NCI-H345 (cell line): Measurements from ENCODE around the gene QRFP.

ENCODE experiments used
- DNase-seq: peaks from one replicate; lab custom pipeline; 2025; lab: John Stamatoyannopoulos, UW

Gene QRFP

DNA sequence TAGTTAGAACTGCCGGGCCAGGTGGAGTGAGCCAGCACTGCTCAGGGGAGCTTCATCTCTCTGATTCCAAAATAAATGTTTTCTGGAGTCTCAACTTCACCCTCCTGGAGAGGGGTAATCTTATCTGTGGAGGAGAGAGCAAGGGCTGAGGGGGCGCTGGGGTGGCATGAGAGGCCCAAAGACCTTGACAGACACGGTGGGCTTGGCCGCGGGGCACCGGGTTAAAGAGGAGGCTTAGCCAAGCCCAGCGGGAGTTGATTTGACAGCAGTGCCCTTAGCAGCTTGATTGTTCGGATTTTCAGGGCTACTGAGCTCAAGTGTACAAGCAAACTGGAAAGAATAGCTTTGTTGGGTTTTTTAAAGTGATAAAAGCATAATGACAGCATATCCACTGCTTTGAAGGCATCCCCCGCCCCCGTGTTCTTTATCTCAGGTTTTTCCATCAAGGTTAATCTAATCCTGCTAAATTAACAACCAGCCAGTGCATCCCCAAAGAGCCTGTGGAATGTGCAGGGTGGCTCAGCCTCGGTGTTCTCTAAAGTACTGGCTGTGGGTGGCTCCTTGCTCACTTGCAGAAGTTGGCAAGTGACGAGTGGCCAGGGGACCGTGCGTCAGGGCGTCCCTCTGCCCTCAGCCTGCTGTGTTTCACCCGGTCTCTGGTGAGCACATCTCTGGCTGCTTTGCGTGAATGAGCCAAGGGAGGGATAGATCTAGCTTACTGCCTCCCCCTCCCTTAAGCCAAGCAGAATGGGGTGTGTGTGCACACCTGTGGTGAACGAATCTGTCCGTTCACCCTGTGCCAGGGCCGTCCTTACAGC is 5.5 kb downstream of the QRFP start:
- no peak for DNase-seq

DNA sequence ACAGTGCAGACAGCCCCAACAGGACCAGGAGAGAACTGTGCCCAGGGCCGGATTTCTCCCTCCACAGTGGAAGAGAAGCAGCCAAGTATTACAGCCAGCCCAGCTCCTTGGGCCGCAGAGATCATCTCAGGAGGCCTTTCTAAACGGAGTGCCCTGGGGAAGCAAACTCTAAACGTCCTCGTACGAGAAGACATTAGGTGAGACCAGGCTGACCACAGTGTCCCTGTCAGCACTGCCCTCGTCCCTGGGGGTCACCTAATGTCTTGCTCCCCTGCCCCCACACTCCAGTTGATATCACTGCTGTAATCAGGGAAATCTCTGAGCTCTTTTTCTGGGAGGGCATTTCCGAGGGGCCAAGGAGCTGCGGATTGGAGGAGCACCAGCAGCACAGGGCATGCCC is 6.5 kb downstream of the QRFP start:
- DNase-seq = no peak

DNA sequence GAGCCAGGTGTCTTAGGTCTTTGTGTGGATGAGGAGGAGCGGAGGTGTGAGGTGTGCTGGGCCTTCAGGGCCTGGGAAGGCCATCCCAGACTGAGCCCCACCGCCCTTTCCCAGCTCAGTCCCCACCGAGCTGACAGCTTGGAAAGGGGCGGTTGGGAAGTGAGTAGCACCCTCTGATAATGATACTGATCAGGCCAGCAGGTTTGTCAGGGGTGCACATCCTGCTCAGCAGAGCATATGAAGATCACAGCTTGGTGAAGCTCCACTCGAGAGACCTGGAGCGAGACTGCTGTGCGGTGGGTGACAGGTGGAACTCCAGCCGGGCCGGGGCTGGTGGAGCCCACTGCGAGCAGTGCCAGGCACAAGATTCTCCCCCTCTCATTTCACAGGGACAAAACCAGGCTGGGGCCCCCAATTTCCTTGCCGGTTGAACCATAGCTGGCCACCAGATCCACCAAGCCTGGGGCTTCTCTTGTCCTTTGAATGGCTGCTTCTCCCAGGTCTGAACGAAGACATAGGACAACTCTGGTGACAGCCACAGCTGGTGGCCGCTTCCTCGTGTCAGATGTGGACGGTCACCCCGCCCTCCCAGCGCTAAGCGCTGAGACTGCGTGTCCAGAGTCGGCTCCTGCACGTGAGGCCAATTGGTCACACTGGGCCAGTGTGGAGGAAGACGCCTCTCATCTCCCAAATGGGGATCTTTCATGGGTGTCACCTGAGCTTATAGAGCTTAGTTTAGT is 8.3 kb downstream of the QRFP start:
- DNase-seq = no peak

DNA sequence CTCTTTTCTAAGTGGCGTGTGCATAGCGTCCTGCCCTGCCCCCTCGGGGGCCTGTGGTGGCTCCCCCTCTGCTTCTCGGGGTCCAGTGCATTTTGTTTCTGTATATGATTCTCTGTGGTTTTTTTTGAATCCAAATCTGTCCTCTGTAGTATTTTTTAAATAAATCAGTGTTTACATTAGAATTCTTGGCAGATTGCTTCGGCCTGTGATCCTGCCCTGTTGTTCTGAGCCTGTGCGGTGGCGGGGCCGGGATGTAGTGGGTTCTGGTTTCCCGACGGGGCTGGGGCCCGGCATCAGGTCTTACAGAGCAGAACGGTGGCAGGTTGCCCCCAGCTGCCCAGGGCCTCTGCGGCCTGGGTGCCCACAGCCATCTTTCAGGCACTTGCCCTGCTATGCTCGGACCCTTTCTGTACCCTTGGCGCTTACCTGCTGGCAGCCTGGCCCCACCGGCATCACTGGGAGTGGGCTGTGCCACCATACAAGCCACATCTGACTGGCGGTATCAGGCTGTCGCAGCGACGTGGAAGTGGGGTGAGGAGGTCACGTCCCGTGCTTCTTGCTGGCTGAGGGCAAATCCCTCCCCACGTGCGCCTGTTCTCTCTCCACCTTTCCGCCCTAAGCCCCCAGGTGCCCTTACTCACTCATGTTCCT is 9.0 kb downstream of the QRFP start:
- no peak for DNase-seq

DNA sequence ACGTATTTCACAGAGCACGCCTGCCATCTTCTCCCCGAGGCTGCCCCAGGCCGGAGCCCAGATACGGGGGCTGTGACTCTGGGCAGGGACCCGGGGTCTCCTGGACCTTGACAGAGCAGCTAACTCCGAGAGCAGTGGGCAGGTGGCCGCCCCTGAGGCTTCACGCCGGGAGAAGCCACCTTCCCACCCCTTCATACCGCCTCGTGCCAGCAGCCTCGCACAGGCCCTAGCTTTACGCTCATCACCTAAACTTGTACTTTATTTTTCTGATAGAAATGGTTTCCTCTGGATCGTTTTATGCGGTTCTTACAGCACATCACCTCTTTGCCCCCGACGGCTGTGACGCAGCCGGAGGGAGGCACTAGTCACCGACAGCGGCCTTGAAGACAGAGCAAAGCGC is 9.6 kb downstream of the QRFP start:
- DNase-seq = no peak

DNA sequence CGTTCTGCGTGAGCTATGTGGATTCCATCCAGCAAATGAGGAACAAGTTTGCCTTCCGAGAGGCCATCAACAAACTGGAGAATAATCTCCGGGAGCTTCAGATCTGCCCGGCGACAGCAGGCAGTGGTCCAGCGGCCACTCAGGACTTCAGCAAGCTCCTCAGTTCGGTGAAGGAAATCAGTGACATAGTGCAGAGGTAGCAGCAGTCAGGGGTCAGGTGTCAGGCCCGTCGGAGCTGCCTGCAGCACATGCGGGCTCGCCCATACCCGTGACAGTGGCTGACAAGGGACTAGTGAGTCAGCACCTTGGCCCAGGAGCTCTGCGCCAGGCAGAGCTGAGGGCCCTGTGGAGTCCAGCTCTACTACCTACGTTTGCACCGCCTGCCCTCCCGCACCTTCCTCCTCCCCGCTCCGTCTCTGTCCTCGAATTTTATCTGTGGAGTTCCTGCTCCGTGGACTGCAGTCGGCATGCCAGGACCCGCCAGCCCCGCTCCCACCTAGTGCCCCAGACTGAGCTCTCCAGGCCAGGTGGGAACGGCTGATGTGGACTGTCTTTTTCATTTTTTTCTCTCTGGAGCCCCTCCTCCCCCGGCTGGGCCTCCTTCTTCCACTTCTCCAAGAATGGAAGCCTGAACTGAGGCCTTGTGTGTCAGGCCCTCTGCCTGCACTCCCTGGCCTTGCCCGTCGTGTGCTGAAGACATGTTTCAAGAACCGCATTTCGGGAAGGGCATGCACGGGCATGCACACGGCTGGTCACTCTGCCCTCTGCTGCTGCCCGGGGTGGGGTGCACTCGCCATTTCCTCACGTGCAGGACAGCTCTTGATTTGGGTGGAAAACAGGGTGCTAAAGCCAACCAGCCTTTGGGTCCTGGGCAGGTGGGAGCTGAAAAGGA is 10.9 kb downstream of the QRFP start:
- no peak for DNase-seq

DNA sequence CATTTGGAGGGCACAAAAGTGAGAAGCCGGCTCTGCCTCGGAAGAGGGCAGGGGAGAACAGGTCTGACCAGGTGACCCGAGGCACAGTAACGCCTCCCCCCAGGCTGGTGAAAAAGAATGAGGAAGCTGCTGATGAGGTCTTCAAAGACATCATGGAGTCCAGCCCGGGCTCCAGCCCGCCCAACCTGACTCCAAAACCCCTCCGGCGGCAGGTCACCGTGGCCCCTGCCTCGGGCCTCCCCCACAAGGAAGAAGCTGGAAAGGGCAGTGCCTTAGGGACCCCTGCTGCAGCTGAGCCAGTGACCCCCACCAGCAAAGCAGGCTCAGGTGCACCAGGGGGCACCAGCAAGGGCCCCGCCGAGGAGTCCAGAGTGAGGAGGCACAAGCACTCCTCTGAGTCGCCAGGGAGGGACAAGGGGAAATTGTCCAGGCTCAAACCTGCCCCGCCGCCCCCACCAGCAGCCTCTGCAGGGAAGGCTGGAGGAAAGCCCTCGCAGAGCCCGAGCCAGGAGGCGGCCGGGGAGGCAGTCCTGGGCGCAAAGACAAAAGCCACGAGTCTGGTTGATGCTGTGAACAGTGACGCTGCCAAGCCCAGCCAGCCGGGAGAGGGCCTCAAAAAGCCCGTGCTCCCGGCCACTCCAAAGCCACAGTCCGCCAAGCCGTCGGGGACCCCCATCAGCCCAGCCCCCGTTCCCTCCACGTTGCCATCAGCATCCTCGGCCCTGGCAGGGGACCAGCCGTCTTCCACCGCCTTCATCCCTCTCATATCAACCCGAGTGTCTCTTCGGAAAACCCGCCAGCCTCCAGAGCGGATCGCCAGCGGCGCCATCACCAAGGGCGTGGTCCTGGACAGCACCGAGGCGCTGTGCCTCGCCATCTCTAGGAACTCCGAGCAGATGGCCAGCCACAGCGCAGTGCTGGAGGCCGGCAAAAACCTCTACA is 11.8 kb downstream of the QRFP start:
- no peak for DNase-seq

DNA sequence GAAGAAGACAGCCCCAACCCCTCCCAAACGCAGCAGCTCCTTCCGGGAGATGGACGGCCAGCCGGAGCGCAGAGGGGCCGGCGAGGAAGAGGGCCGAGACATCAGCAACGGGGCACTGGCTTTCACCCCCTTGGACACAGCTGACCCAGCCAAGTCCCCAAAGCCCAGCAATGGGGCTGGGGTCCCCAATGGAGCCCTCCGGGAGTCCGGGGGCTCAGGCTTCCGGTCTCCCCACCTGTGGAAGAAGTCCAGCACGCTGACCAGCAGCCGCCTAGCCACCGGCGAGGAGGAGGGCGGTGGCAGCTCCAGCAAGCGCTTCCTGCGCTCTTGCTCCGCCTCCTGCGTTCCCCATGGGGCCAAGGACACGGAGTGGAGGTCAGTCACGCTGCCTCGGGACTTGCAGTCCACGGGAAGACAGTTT is 12.5 kb downstream of the QRFP start:
- no peak for DNase-seq

DNA sequence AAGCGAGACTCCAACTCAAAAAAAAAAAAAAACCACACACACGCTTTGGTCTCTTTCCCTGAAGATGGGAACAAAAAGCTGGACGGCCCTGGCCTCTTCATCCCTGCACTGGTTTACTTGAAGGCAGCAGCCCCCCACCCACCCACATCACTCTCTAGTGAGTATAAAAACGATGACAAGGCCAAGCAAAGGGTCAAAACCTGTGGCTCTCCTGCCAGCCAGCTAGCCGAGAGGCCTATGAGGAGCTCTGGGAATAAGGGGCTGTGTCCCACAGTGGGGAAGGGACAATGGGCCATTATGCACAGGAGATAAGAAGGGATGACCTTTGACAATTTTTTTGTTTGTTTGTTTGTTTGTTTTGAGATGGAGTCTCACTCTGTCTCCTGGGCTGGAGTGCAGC is 13.1 kb downstream of the QRFP start:
- DNase-seq = no peak

DNA sequence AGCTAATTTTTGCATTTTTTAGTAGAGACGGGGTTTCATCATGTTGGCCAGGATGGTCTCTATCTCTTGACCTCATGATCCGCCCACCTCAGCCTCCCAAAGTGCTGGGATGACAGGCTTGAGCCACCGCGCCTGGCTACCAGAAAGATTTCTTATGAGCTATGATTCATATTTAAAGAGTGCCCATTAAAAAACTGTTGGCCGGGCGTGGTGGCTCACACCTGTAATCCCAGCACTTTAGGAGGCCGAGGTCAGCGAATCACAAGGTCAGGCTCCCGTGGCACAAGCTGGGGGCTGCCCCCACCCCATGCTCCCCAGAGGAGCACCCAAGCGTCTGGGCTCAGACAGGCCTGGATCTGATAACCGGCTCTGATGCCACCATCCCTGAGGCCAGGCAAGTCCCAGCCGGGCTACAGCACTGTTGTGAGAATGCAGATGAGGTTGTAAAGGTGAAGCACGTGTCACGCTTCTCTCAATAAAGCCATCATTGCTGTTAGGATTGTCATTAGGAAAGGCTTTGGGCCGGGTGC is 13.9 kb downstream of the QRFP start:
- no peak for DNase-seq

DNA sequence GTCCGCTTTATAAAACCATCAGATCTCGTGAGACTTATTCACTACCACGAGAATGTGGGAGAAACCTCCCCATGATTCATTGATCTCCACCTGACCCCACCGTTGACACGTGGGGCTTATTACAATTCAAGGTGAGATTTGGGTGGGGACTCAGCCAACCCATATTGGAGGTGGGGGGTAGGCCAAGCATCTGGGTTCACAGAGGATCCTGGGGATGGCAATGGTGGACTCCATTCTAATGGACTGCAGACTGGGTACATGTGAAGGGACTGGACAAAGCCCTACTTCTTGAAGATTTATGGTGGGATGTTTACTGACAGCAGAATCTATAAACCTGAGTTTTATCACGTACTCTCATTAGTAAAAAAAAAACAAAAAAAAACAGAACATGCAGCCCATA is 15.1 kb downstream of the QRFP start:
- DNase-seq = no peak

DNA sequence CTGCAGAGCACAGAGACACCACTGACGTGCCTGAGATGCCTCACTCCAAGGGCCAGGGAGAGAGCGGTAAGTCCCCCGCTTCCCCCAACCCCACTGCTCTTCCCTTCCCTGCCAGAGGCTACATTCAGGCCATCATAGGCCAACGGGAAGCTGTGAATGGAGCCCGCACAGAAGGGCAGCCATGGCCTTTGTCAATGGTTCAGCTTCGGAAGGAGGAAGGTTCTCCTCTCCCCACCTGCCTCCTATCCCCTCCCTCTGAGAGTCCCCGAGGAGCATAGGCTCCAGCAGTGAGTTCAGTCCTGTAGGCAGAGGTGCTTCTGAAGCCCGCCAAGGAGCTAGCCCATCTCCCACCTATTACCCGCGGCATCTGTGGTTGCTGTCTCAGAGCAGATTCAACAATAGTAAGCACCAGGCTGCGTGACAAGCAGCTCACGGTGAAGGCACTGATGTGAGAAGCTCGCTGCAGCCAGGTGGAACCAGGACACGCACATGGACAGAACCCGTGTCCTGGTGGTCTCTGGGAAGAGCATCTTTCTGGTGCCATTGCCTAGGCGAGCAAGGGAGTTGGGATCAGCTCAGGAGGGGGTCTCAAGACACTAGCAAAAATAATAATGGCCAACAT is 15.9 kb downstream of the QRFP start:
- no peak for DNase-seq

DNA sequence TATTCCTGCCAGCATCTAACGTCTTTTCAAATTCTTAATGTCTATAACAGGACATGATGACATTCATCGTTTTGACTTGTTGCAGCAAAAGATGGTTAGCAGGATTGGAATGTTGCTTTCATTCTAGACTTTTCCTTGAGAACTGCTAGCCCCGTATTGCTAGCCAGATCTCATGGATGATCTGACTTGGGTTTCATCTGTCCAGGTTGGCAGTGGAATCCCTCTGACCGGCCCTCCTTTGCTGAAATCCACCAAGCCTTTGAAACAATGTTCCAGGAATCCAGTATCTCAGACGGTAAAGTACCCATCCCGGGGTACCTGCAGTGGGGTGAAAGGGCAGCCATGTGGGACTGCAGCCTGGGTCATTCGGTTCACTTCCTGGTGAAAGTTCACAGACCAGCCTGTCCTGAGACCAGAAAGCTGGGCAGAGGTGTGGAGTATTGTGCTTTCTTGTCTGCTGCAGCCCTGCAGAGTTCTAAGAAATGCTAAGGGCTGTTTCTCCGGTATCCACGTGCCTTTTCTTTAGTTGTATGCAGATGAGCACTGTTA is 16.7 kb downstream of the QRFP start:
- no peak for DNase-seq

DNA sequence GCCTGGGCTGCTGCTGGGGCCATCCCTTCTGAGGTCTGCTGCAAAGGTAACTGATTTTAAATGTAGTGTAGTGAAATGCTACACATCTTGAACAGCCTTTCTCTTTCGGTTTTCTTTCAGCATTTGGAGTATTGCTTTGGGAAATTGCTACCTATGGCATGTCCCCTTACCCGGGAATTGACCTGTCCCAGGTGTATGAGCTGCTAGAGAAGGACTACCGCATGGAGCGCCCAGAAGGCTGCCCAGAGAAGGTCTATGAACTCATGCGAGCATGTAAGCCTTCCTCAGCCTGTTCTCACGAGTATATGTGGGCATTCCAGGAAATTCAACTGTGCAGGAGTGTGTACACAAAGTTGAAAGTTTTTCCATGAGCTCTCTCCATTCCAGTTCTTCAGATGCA is 18.3 kb downstream of the QRFP start:
- no peak for DNase-seq

DNA sequence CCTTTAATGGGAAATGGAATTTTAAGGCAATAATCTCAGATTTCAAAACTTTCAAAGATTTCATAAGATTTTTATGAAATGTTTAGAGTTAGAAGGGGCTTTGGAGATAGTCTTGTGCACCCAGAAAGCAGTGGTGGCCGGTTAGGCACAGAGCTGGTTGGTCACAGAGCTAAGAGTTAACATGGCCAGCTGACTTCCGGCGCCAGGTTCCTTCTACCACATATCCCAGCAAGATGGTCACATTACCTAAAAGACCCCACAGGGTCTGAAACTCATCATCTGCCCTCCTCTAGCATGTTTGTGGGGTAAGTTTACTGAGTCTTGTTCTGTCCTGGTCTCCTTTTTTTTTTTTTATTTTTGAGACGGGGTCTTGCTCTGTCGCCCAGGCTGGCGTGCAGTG is 19.3 kb downstream of the QRFP start:
- no peak for DNase-seq

DNA sequence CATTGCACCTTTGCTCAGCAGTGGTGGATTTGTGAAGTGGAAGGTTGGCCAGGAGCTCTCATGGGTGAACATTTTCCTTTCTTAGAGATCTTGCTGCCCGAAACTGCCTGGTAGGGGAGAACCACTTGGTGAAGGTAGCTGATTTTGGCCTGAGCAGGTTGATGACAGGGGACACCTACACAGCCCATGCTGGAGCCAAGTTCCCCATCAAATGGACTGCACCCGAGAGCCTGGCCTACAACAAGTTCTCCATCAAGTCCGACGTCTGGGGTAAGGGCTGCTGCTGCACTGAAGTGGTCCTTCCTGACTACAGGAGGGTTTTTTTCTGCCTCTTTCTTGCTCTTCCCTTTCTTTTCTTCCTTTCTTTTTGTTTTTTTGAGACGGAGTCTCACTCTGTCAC is 21.8 kb downstream of the QRFP start:
- DNase-seq = no peak

DNA sequence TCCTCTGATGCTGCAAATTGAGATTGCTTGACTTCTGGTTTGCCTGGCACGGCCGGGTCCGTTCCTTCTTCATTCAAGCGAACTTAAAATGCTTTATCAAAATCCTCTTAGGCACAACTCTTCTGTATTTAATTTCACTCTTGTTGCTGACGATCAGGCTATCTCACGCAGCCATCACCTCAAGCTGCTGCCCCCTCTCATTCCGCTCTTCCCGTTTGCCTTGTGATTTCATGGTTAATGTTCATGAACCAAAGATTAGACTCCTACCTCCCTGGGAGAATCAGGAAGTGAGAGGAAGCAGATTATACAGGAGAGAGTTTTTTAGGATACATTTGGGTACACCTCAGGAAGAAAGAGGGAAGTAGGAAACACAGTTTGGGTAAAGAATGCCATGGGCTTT is 22.6 kb downstream of the QRFP start:
- DNase-seq = no peak

DNA sequence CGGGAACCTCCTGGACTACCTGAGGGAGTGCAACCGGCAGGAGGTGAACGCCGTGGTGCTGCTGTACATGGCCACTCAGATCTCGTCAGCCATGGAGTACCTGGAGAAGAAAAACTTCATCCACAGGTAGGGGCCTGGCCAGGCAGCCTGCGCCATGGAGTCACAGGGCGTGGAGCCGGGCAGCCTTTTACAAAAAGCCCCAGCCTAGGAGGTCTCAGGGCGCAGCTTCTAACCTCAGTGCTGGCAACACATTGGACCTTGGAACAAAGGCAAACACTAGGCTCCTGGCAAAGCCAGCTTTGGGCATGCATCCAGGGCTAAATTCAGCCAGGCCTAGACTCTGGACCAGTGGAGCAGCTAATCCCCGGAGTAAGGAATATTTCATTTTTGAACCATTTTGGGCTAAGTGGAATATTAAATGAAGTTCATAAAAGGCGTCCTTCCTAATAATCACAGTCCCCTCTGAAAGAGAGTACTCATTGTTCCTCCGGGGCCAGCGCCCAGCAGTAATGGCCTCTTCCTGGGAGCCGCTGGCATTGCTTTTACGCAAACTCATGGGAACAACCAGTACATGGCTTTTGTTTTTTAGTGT is 23.6 kb downstream of the QRFP start:
- no peak for DNase-seq

DNA sequence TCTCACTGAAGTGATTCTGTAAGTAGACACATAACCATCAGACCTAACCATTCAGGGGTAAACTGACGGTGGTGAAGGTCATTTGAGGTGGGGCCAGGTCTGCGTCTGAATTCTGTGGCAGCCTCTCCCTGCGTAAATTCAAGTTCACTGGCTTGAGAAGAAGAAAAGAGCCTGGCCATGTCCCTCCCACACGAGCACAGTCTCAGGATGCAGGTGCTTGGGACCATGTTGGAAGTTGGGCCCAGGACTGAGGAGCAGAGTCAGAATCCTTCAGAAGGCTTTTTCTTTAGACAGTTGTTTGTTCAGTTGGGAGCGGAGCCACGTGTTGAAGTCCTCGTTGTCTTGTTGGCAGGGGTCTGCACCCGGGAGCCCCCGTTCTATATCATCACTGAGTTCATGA is 24.1 kb downstream of the QRFP start:
- no peak for DNase-seq

DNA sequence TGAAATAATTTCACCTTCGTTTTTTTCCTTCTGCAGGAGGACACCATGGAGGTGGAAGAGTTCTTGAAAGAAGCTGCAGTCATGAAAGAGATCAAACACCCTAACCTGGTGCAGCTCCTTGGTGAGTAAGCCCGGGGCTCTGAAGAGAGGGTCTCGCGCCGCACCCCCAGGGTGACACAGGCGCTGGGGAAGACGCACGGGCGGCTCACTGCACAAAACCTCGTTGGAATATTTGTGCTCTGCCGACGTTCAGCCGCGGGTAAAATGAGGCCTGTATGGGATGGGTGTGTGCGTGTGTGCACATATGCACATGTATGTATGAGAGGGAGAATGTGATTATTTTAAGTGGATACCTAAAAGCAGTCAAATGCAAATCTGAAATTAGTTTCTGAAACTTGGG is 24.5 kb downstream of the QRFP start:
- no peak for DNase-seq
